Activated CD4-positive, CD25-positive, alpha-beta regulatory T cell treated with anti-CD3 and anti-CD28 coated beads, Interleukin-2, amount 50 U/mL, for 24 hours (primary cell): Measurements from ENCODE around the gene NUAK2.
"Not testable (repeated sequence)": the region's sequence is repeated elsewhere in the genome, so short reads cannot be mapped to it uniquely, and the experiment has no call there.

Source experiments
- ATAC-seq, 2 donors: fragments of 150-1000 bp; cut with Tn5 transposase; one replicate each; pipeline ENCODE4 v1.10.0; 2021; ENCODE audit warnings: mild to moderate bottlenecking in 1 of 2, moderate library complexity in 1 of 2

Gene NUAK2

GRCh38 chr1:205318231-205318991 is 3.1 kb downstream of the NUAK2 start:
- no peak for ATAC-seq

GRCh38 chr1:205317311-205317917 is 4.1 kb downstream of the NUAK2 start:
- ATAC-seq = no peak

- ATAC-seq = peak in 1 of 2 donors; percentile 34
These were observed 5.4 kb downstream of the NUAK2 start for GRCh38 chr1:205316161-205316566.

DNA sequence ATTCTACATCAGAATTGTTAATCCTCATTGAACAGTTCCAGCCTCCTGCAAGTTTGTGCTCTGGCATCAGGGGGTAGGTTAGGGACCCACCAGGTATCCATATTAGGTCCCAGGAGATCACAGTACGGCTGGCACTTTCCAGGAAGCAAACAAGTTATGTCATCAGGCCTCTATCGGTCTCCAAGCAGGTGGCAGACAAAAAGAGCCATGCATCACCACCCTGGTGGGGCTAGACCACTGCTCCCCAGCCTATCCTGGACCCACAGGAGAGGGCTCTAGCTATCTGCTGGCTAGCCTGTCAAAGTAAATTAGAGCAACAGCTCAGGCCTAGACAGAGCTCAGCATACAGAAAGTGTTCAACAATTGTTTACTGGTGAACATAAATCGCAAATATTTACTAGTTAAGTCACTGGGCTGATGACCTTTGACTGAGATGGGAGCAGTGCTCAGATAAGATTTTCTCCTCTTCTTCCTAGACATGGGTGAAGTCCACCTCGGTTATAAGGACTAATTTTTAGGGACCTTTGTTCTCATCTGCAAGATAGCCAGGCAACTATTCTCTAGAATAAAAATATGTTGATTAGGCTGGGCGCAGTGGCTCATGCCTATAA is 6.4 kb downstream of the NUAK2 start:
- ATAC-seq = no peak

DNA sequence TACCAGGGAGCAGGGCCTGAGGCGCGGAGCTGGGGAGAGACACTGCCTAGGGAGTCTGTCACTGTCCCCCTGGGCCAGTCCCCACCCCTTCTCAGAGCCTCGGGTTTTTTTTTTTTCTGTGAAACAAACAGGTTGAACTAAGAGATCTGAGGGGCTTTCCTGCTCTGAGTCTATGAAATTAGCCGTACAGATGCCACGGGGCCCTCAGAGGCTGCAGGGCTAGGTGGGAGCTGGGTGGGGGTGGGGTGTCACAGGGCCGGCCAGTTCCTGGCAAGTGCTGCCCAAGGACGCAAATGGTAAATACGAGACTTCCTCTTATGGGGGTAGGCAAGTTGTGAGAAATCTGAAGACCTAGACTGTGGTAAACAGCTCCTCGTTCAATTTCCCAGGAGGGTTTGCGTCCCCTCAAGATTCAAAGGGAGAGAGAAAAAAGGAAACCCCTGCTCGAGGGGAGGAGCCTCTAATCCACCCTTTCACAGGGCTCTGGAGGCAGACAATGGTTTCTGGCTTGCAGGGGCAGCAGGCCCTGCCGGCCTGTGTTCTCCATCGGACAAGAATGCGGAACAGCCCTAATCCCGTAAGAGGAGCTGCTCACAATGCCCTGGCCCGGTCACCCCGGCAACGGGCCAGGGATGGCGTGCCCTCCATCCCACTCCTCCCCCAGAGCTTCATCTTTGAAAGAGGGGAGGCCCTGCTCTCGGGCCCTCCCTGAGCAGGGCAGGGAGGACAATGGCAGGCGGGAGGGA is 7.8 kb downstream of the NUAK2 start:
- ATAC-seq = peak; percentile 78 to 80

GRCh38 chr1:205312866-205313562 is 8.5 kb downstream of the NUAK2 start:
- ATAC-seq = no peak

- ATAC-seq = no peak
These were observed 10.4 kb downstream of the NUAK2 start for GRCh38 chr1:205310976-205311704.

DNA sequence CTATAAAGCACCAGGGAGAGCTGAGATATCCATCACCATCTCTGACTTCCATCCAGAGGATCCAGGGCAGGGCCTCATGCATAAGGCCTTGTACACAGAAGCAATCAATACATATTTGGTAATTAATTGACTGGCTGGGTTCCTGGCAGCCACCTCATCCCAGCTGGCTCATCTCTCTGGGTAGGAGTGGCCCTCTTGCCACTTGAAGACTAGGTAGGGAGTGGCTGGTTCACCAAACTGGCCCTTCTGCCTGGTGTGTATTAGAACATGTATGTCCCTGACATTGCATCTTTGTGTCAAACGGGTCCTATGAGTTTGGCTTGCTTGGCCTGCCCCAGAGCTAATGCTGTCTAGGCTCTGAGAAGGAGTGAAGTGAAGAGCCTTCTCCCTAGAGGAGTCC is 11.8 kb downstream of the NUAK2 start:
- no peak for ATAC-seq

- ATAC-seq = no peak
These were observed 14.5 kb downstream of the NUAK2 start for GRCh38 chr1:205306929-205307566.

GRCh38 chr1:205304695-205305070 is 16.9 kb downstream of the NUAK2 start:
- no peak for ATAC-seq

- ATAC-seq = no peak
These were observed 17.4 kb downstream of the NUAK2 start for GRCh38 chr1:205304046-205304694.

DNA sequence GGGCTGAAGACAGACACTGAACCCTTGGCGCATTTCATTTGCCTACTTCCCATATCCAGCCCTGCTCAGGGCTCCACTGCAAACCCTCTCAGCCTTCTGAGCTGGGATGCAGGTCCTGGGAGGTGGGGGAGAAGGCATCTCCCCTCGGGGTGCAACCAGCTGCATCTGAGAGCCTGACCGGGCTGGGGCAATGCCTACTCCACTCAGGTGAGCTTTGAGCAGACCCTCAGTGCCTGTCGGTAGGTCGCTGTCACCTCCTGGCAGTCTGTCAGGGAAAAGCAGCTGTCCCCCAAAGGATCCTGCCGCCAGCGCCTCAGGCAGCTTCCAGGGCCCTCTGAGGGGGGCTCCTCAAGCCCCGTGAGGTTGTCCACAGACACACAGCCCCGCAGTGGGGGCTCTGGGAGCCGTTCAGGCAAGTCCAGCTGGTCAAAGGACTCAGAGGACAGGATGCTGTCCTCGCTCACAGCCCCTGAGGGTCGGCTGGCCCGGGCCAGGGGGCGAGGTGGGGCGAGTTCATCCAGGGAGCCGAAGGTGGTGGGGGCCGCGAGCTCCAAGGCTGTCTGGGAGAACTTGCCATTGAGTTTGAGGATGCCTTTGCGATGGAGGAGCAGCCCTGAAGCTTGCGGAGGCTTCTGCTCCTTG is 18.2 kb downstream of the NUAK2 start:
- ATAC-seq = no peak

GRCh38 chr1:205301842-205302588 is 19.5 kb downstream of the NUAK2 start:
- no peak for ATAC-seq

- ATAC-seq = no peak
These were observed 20.2 kb downstream of the NUAK2 start for GRCh38 chr1:205301205-205301821.

GRCh38 chr1:205300149-205300548 is 21.4 kb downstream of the NUAK2 start:
- no peak for ATAC-seq

GRCh38 chr1:205298191-205298994 is 23.2 kb downstream of the NUAK2 start:
- ATAC-seq = no peak

DNA sequence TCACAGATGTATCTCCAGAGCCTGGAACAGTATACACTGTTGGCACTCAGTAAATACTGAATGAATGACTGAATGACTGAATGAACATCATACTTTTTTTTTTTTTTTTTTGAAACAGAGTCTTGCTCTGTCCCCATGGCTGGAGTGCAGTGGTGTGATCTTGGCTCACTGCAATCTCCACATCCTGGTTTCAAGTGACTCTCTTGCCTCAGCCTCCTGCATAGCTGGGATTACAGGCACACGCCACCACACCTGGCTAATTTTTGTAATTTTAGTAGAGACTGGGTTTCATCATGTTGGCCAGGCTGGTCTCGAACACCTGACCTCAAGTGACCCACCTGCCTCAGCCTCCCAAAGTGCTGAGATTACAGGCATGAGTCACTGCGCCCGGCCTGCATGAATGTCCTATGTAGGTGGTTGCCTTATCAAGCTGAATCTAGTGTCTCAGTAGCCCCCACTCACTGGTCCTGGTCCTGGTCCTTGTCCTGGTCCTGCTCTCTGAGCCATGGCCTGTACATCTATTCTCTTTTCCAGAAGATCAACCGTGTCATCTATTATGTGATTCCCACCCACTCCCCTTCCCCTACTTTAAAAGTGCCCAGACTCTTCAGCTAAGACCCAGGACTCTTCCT is 23.9 kb downstream of the NUAK2 start:
- not testable (repeated sequence) for ATAC-seq

DNA sequence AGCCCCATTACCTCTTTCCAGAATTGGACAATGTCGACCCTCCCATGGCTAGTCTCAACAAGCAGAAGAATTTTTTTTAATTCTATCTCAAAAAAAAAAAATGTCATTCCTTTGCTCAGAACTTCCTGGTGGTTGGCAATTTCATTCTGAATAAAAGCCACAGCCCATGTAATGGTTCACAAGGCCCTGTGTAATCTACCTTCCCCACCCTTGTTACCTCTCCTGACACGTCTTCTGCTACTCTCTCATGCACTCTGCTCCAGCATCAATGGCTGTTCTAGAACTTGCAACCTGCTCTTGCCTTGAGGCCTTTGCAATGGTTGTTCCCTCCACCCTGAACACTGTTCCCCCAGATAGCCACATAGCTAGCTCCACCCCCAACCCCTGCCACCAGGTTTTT is 25.4 kb downstream of the NUAK2 start:
- ATAC-seq = no peak
